CD4-positive, alpha-beta T cell (primary cell): ENCODE data around the gene PRRX1. TPM values are rescaled to one million over a fixed set of nuclear protein-coding genes. Genes with fewer than 3 reads are reported as not detected.
A peak's percentile ranks its signal among the peaks of the same experiment; 100 is the strongest.

Source experiments
- ATAC-seq: fragments of 200-7000 bp; cut with Tn5 transposase; one replicate; pipeline ENCODE4 v1.10.0; 2022; ENCODE audit warnings: mild to moderate bottlenecking; ENCODE audit not compliant: poor library complexity
- CTCF ChIA-PET: fragments of 350-600 bp; sonication (Branson Sonifier 250); formaldehyde crosslinking; loops from one replicate; lab custom pipeline; 2021; ENCODE audit warnings: antibody characterized with exemption, inconsistent platforms; lab: Charles Lee
- POLR2A ChIA-PET: fragments of 350-600 bp; sonication (Branson Sonifier 250); formaldehyde crosslinking; loops from one replicate; lab custom pipeline; 2021; ENCODE audit warnings: antibody characterized with exemption, inconsistent platforms; lab: Charles Lee
- DNase-seq, 14 experiments: peaks; one replicate each; pipeline ENCODE4 v3.0.0-alpha.2; 2013 to 2020; ENCODE audit warnings: mixed read lengths in 2 of 14
- H3K27ac ChIP-seq, 2 donors: one replicate each; pipeline versions ENCODE4 v1.5.1 to v1.7.0; 2013; ENCODE audit warnings: low read length in 2 of 2, low read depth in 1 of 2, mild to moderate bottlenecking in 1 of 2
- H3K27me3 ChIP-seq, 2 experiments: 1 replicate in 1 of 2; 2 replicates in 1 of 2; pipeline versions ENCODE4 v1.6.1 to v1.7.0; 2013; ENCODE audit warnings: low read length in 2 of 2, control low read depth in 1 of 2, mild to moderate bottlenecking in 1 of 2, moderate library complexity in 1 of 2; ENCODE audit not compliant: insufficient read depth in 2 of 2, control insufficient read depth in 1 of 2
- H3K36me3 ChIP-seq: one replicate; pipeline ENCODE4 v1.6.1; 2013; ENCODE audit warnings: low read length, control low read depth; ENCODE audit not compliant: insufficient read depth
- H3K4me1 ChIP-seq: one replicate; pipeline ENCODE4 v1.6.1; 2013; ENCODE audit warnings: low read length, control low read depth; ENCODE audit not compliant: insufficient read depth
- H3K4me3 ChIP-seq: one replicate; pipeline ENCODE4 v1.5.1; 2013; ENCODE audit warnings: mild to moderate bottlenecking, low read length, moderate library complexity
- H3K9me3 ChIP-seq, 2 experiments: 1 replicate in 1 of 2; 2 replicates in 1 of 2; pipeline versions ENCODE4 v1.6.1 to v1.7.0; 2013; ENCODE audit warnings: low read length in 2 of 2, mild to moderate bottlenecking in 2 of 2, control low read depth in 1 of 2, moderate library complexity in 1 of 2; ENCODE audit not compliant: control insufficient read depth in 1 of 2, insufficient read depth in 1 of 2
- H3K27ac Mint-ChIP-seq: one replicate; pipeline ENCODE4 v1.8.0; 2020; ENCODE audit warnings: mixed read lengths
- H3K27me3 Mint-ChIP-seq: one replicate; pipeline ENCODE4 v1.8.0; 2021; ENCODE audit warnings: mixed read lengths
- H3K36me3 Mint-ChIP-seq: one replicate; pipeline ENCODE4 v1.8.0; 2021; ENCODE audit warnings: low read depth, mixed read lengths
- H3K4me1 Mint-ChIP-seq: one replicate; pipeline ENCODE4 v1.8.0; 2021; ENCODE audit warnings: low read depth, mixed read lengths
- H3K4me3 Mint-ChIP-seq: one replicate; pipeline ENCODE4 v1.8.0; 2020; ENCODE audit warnings: mild to moderate bottlenecking, mixed read lengths
- H3K9me3 Mint-ChIP-seq: one replicate; pipeline ENCODE4 v1.8.0; 2020; ENCODE audit warnings: mixed read lengths
- CTCF ChIP-seq: fragments of 200-600 bp; IDR thresholded peaks from one replicate; pipeline ENCODE4 v1.8.0; 2022; ENCODE audit warnings: antibody characterized with exemption, mild to moderate bottlenecking
- intact Hi-C, 2 experiments: fragments of 100-400 bp; cut with DNase I in 1 of 2; cut with micrococcal nuclease in 1 of 2; formaldehyde crosslinking; loops; one replicate each; pipeline versions ENCODE4 v1.15.1 to v1.9.0; 2023 to 2025; cut with DNase I, micrococcal nuclease
- total RNA-seq, 174 experiments: library from RNA in 2 of 174; stranded (reverse) in 2 of 174; gene quantifications; one replicate each; pipeline ENCODE4 v1.2.3 and lab custom pipeline; 2021 to 2026

PRRX1 gene
- total RNA-seq, 2 experiments from 2014 or later: not detected

- no peaks in the 10 kb centered on the region for H3K4me1 Mint-ChIP-seq
- Histone ChIP-seq H3K4me3 (no peak overlapping the region), H3K36me3 (no peaks in the 10 kb centered on the region), H3K9me3 (peaks cover 0 to 8% of the 10 kb centered on the region in 2 experiments), H3K4me1 (no peaks in the 10 kb centered on the region), H3K27ac (no peak overlapping the region), H3K27me3 (peaks cover 0 to 7% of the 10 kb centered on the region in 2 experiments)
- intact Hi-C loops: no loop called here
- no peak for TF ChIP-seq CTCF
- no peak overlapping the region for H3K27ac Mint-ChIP-seq
- peaks cover 26% of the 10 kb centered on the region for H3K27me3 Mint-ChIP-seq
- ChIA-PET POLR2A (no interaction called here), CTCF (no interaction called here)
- ATAC-seq (no peak), DNase-seq (no peak)
- no peaks in the 10 kb centered on the region for H3K36me3 Mint-ChIP-seq
- H3K4me3 Mint-ChIP-seq: no peak overlapping the region
- H3K9me3 Mint-ChIP-seq: peaks cover 2% of the 10 kb centered on the region
Observed at GRCh38 chr1:170634824-170635410, 29.0 kb upstream of the PRRX1 start.

- TF ChIP-seq CTCF: no peak
- Mint-ChIP-seq H3K4me1 (no peaks in the 10 kb centered on the region), H3K36me3 (no peaks in the 10 kb centered on the region), H3K4me3 (no peak overlapping the region), H3K27me3 (peaks cover 7% of the 10 kb centered on the region), H3K9me3 (peaks cover 2% of the 10 kb centered on the region), H3K27ac (no peak overlapping the region)
- Histone ChIP-seq H3K36me3 (no peaks in the 10 kb centered on the region), H3K27me3 (no peaks in the 10 kb centered on the region), H3K4me3 (no peak overlapping the region), H3K9me3 (no peaks in the 10 kb centered on the region), H3K4me1 (no peaks in the 10 kb centered on the region), H3K27ac (no peak overlapping the region)
- DNase-seq (peak in 1 of 14 experiments; percentile 1), ATAC-seq (no peak)
- intact Hi-C loops: no loop called here
- CTCF ChIA-PET: no interaction called here
- POLR2A ChIA-PET: no interaction called here
Observed at GRCh38 chr1:170640581-170640980, 23.4 kb upstream of the PRRX1 start.

- H3K9me3 ChIP-seq: peaks cover 0 to 10% of the 10 kb centered on the region in 2 experiments
- Mint-ChIP-seq H3K27ac (no peak overlapping the region), H3K36me3 (no peaks in the 10 kb centered on the region), H3K27me3 (peaks cover 91% of the 10 kb centered on the region), H3K4me1 (peaks cover 13% of the 10 kb centered on the region), H3K4me3 (no peak overlapping the region), H3K9me3 (no peaks in the 10 kb centered on the region)
- no peak for TF ChIP-seq CTCF
- H3K4me1 ChIP-seq: peaks cover 3% of the 10 kb centered on the region
- intact Hi-C loops: no loop called here
- H3K27me3 ChIP-seq: peaks cover 47 to 68% of the 10 kb centered on the region in 2 experiments
- H3K36me3 ChIP-seq: no peaks in the 10 kb centered on the region
- H3K4me3 ChIP-seq: no peak overlapping the region
- ATAC-seq (no peak), DNase-seq (no peak)
- ChIA-PET POLR2A (no interaction called here), CTCF (no interaction called here)
- no peak overlapping the region for H3K27ac ChIP-seq
Observed at GRCh38 chr1:170657275-170657853, 6.6 kb upstream of the PRRX1 start.
